A549 (cell line): Measurements from ENCODE around the gene BMP5. TPM values are rescaled to one million over a fixed set of nuclear protein-coding genes. Genes with fewer than 3 reads are reported as not detected.

ENCODE experiments used
- ATAC-seq, 2 experiments: fragments of 200-7000 bp in 1 of 2; fragments of >200 bp in 1 of 2; cut with Nextera tagmentation in 1 of 2; cut with Tn5 transposase in 1 of 2; 3 replicates each; pipeline versions ENCODE4 v1.8.0 to v1.9.1; 2018 to 2020; ENCODE audit warnings: mild to moderate bottlenecking in 1 of 2, moderate library complexity in 1 of 2
- CTCF ChIA-PET: fragments of 300-600 bp; sonication (Branson Sonifier 250); formaldehyde crosslinking; extraction: SDS; loops from one replicate; lab custom pipeline; 2021; ENCODE audit warnings: antibody characterized with exemption, inconsistent platforms; lab: Yijun Ruan, JAX
- POLR2A ChIA-PET: fragments of 350-600 bp; formaldehyde crosslinking; extraction: SDS; loops from one replicate; lab custom pipeline; 2021; ENCODE audit warnings: antibody characterized with exemption, inconsistent platforms; lab: Yijun Ruan, JAX
- DNase-seq, 2 experiments: peaks; one replicate each; pipeline versions ENCODE4 v3.0.0 to v3.0.0-alpha.2; 2011 to 2016; ENCODE audit warnings: low read depth in 1 of 2, low spot score in 1 of 2
- FAIRE-seq: peaks from 2 replicates; lab custom pipeline; 2011; peaks lifted over from hg19 to GRCh38; lab: Jason Lieb, UNC
- H3K27ac ChIP-seq, 2 experiments: fragments of >200 bp; sonication (Bioruptor Twin); formaldehyde crosslinking; 3 replicates each; pipeline ENCODE4 v1.5.1; 2016 to 2017
- H3K4me1 ChIP-seq: fragments of >200 bp; sonication (Bioruptor Twin); formaldehyde crosslinking; 3 replicates; pipeline ENCODE4 v1.6.1; 2016
- H3K4me2 ChIP-seq: fragments of >200 bp; sonication (Bioruptor Twin); formaldehyde crosslinking; 3 replicates; pipeline ENCODE4 v1.6.1; 2016
- H3K4me3 ChIP-seq: fragments of >200 bp; sonication (Bioruptor Twin); formaldehyde crosslinking; 3 replicates; pipeline ENCODE4 v1.5.1; 2016
- H3K9me3 ChIP-seq: fragments of >200 bp; sonication (Bioruptor Twin); formaldehyde crosslinking; 3 replicates; pipeline ENCODE4 v1.6.1; 2016
- BHLHE40 ChIP-seq: IDR thresholded peaks from 2 replicates; pipeline ENCODE4 v1.6.1; 2012; ENCODE audit warnings: low read depth, low read length, inconsistent platforms
- CBX8 ChIP-seq: fragments of 200-600 bp; sonication (generic); IDR thresholded peaks from 2 replicates; pipeline ENCODE4 v1.6.1; 2016
- EP300 ChIP-seq, 2 experiments: fragments of >200 bp; sonication (Bioruptor Twin); formaldehyde crosslinking; IDR thresholded peaks; 2 replicates in 1 of 2; 3 replicates in 1 of 2; pipeline ENCODE4 v1.6.1; 2016 to 2017
- ESRRA ChIP-seq: fragments of 150-350 bp; IDR thresholded peaks from 2 replicates; pipeline ENCODE4 v1.6.1; 2014; ENCODE audit warnings: mild to moderate bottlenecking, low read length, borderline replicate concordance
- GATA3 ChIP-seq: IDR thresholded peaks from 2 replicates; pipeline ENCODE4 v1.6.1; 2012; ENCODE audit warnings: borderline replicate concordance
- HDAC2 ChIP-seq: fragments of 200-600 bp; sonication (generic); IDR thresholded peaks from 2 replicates; pipeline ENCODE4 v1.6.1; 2016
- HOXB5 ChIP-seq: fragments of 250-450 bp; sonication (Bioruptor Pico); IDR thresholded peaks from 2 replicates; pipeline ENCODE4 v1.5.0; 2020; ENCODE audit warnings: mild to moderate bottlenecking, moderate library complexity
- JUN ChIP-seq, 2 experiments: fragments of >200 bp; sonication (Bioruptor Twin); formaldehyde crosslinking; IDR thresholded peaks; 2 replicates in 1 of 2; 3 replicates in 1 of 2; pipeline ENCODE4 v1.6.1; 2016 to 2017
- NFE2L2 ChIP-seq: fragments of 150-350 bp; conservative IDR thresholded peaks from 2 replicates; pipeline ENCODE4 v1.6.1; 2014; ENCODE audit warnings: low read length
- POLR2AphosphoS2 ChIP-seq: conservative IDR thresholded peaks from 2 replicates; pipeline ENCODE4 v1.6.1; 2012; ENCODE audit warnings: low read length, improper control_type of control experiment, inconsistent platforms
- RARB ChIP-seq: fragments of 250-450 bp; sonication (Bioruptor Pico); IDR thresholded peaks from 2 replicates; pipeline ENCODE4 v1.8.0; 2021; ENCODE audit warnings: mild to moderate bottlenecking, moderate library complexity
- RNF2 ChIP-seq: fragments of 200-600 bp; sonication (generic); IDR thresholded peaks from 2 replicates; pipeline ENCODE4 v1.6.1; 2016; ENCODE audit warnings: low read depth, mild to moderate bottlenecking, antibody characterized with exemption, moderate library complexity, borderline replicate concordance
- TP53 ChIP-seq: fragments of 250-450 bp; sonication (Bioruptor Pico); IDR thresholded peaks from 2 replicates; pipeline ENCODE4 v1.5.0; 2021; ENCODE audit warnings: mild to moderate bottlenecking, moderate library complexity
- ZSCAN20 ChIP-seq: fragments of 250-450 bp; sonication (Bioruptor Pico); IDR thresholded peaks from 2 replicates; pipeline ENCODE4 v1.8.0; 2022; ENCODE audit warnings: mild to moderate bottlenecking, moderate library complexity
- WGBS: methylation state at CpG from one replicate; pipeline ENCODE4 v1.1.6; 2017; ENCODE audit errors: missing lambda C conversion rate; 5-methylcytosine and 5-hydroxymethylcytosine counted together
- polyA plus RNA-seq, 4 experiments: library from polyadenylated mRNA; depleted of rRNA in 3 of 4; stranded (reverse); fragments of >200 nt; fragmentation: RNase III in 1 of 4; extraction: RNeasy Plus Mini Kit Qiagen cat#74134 plus additional on column Dnase treatment in 1 of 4; gene quantifications; 2 replicates in 3 of 4; 3 replicates in 1 of 4; pipeline ENCODE4 v1.2.3, GENCODE V29; 2011 to 2017
- TF ChIP-seq, protein P1 (sequence below): IDR thresholded peaks from 2 replicates; pipeline ENCODE4 v1.6.1; 2012
- TF ChIP-seq, protein P2 (sequence below): fragments of 150-350 bp; IDR thresholded peaks from 2 replicates; pipeline ENCODE4 v1.6.1; 2014; ENCODE audit warnings: low read depth, mild to moderate bottlenecking, low read length
- TF ChIP-seq, protein P3 (sequence below): fragments of >200 bp; sonication (Bioruptor Twin); formaldehyde crosslinking; IDR thresholded peaks from 3 replicates; pipeline ENCODE4 v1.6.1; 2016
- TF ChIP-seq, protein P4 (sequence below): IDR thresholded peaks from 2 replicates; pipeline ENCODE4 v1.6.1; 2012; ENCODE audit warnings: low read depth, borderline replicate concordance
- TF ChIP-seq, protein P5 (sequence below): fragments of 250-450 bp; sonication (Bioruptor Pico); IDR thresholded peaks from 2 replicates; pipeline ENCODE4 v1.5.0; 2021; ENCODE audit warnings: mild to moderate bottlenecking, moderate library complexity, borderline replicate concordance
- TF ChIP-seq, protein P6 (sequence below): fragments of 200-600 bp; sonication (generic); IDR thresholded peaks from 2 replicates; pipeline ENCODE4 v1.6.1; 2016; ENCODE audit warnings: antibody characterized with exemption, mild to moderate bottlenecking, moderate library complexity
- TF ChIP-seq, protein P7 (sequence below): fragments of >200 bp; sonication (Bioruptor Twin); formaldehyde crosslinking; IDR thresholded peaks from 2 replicates; pipeline ENCODE4 v1.6.1; 2016

BMP5 gene
- polyA plus RNA-seq, 2 of the 4 experiments (the other 2 are of a cell fraction) = 0.04 to 0.12 TPM

DNA sequence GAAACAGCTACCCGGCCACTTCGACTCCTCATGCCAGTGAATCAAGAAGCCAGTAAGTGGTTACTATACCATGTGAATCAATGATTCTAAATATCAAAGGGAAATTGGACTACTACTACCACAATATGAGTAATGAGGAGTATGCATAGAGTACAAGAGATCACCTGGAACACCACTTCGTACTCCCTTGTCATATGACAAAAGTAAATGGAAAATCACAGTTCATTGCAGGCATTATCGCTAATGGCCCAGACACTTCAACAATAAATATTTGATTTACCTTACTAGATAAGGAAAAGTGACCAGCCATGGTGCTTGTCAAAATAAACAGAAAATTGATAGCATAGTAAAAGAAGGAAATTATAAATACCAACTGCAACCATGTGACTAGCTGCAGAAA lies 73.1 kb downstream of the BMP5 start:
- FAIRE-seq (no peak), DNase-seq (no peak), ATAC-seq (no peak)
- ChIA-PET POLR2A (no interaction called here), CTCF (no interaction called here)
- 86% methylated on average over 4 of the region's 4 CpGs for WGBS
- H3K4me2 ChIP-seq = no peak overlapping the region
- TF ChIP-seq JUN (IDR thresholded peaks at IDR 0.05) = no peak
- TF ChIP-seq ZSCAN20 = no peak
- no peaks in the 10 kb centered on the region for H3K4me1 ChIP-seq
- no peaks in the 10 kb centered on the region for H3K9me3 ChIP-seq
- H3K27ac ChIP-seq = no peak overlapping the region
- no peak overlapping the region for H3K4me3 ChIP-seq

DNA sequence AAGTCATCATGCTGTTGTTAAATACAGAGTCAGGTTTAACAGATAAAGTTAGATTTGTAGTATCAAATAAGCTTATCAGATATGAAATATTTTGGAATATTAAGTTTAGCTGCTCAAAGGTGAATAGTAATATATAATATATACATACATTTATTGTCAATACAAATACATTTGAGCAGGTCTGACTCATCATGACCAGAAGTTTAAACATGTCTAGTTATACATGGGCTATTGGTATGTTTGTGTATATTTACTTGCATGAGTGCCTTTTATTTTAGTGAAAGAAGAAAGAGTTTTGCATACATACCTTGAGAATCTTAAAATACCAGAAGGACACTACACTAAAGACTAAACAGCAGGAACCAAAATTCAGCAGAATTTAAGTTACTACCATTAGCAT lies 76.8 kb downstream of the BMP5 start:
- Histone ChIP-seq H3K4me3 (no peak overlapping the region), H3K27ac (no peak overlapping the region), H3K4me1 (no peaks in the 10 kb centered on the region)
- DNase-seq = no peak
- ChIA-PET POLR2A (no interaction called here), CTCF (no interaction called here)
- TF ChIP-seq ZSCAN20 (no peak), ESRRA (no peak), BHLHE40 (no peak), GATA3 (no peak), EP300 (IDR thresholded peaks at IDR 0.05) (no peak), RNF2 (no peak), TP53 (CRISPR knock-in tag) (no peak), POLR2AphosphoS2 (no peak), RARB (CRISPR knock-in tag) (no peak), CBX8 (no peak), HDAC2 (no peak), NFE2L2 (no peak), HOXB5 (CRISPR knock-in tag) (no peak)
- TF ChIP-seq, protein P1, sequence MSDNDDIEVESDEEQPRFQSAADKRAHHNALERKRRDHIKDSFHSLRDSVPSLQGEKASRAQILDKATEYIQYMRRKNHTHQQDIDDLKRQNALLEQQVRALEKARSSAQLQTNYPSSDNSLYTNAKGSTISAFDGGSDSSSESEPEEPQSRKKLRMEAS = no peak
- TF ChIP-seq, protein P2, sequence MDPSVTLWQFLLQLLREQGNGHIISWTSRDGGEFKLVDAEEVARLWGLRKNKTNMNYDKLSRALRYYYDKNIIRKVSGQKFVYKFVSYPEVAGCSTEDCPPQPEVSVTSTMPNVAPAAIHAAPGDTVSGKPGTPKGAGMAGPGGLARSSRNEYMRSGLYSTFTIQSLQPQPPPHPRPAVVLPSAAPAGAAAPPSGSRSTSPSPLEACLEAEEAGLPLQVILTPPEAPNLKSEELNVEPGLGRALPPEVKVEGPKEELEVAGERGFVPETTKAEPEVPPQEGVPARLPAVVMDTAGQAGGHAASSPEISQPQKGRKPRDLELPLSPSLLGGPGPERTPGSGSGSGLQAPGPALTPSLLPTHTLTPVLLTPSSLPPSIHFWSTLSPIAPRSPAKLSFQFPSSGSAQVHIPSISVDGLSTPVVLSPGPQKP = no peak
- TF ChIP-seq, protein P3, sequence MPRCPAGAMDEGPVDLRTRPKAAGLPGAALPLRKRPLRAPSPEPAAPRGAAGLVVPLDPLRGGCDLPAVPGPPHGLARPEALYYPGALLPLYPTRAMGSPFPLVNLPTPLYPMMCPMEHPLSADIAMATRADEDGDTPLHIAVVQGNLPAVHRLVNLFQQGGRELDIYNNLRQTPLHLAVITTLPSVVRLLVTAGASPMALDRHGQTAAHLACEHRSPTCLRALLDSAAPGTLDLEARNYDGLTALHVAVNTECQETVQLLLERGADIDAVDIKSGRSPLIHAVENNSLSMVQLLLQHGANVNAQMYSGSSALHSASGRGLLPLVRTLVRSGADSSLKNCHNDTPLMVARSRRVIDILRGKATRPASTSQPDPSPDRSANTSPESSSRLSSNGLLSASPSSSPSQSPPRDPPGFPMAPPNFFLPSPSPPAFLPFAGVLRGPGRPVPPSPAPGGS = no peak
- TF ChIP-seq, protein P4, sequence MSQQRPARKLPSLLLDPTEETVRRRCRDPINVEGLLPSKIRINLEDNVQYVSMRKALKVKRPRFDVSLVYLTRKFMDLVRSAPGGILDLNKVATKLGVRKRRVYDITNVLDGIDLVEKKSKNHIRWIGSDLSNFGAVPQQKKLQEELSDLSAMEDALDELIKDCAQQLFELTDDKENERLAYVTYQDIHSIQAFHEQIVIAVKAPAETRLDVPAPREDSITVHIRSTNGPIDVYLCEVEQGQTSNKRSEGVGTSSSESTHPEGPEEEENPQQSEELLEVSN = no peak
- TF ChIP-seq, protein P5, sequence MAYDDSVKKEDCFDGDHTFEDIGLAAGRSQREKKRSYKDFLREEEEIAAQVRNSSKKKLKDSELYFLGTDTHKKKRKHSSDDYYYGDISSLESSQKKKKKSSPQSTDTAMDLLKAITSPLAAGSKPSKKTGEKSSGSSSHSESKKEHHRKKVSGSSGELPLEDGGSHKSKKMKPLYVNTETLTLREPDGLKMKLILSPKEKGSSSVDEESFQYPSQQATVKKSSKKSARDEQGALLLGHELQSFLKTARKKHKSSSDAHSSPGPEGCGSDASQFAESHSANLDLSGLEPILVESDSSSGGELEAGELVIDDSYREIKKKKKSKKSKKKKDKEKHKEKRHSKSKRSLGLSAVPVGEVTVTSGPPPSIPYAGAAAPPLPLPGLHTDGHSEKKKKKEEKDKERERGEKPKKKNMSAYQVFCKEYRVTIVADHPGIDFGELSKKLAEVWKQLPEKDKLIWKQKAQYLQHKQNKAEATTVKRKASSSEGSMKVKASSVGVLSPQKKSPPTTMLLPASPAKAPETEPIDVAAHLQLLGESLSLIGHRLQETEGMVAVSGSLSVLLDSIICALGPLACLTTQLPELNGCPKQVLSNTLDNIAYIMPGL (CRISPR knock-in tag) = no peak
- TF ChIP-seq, protein P6, sequence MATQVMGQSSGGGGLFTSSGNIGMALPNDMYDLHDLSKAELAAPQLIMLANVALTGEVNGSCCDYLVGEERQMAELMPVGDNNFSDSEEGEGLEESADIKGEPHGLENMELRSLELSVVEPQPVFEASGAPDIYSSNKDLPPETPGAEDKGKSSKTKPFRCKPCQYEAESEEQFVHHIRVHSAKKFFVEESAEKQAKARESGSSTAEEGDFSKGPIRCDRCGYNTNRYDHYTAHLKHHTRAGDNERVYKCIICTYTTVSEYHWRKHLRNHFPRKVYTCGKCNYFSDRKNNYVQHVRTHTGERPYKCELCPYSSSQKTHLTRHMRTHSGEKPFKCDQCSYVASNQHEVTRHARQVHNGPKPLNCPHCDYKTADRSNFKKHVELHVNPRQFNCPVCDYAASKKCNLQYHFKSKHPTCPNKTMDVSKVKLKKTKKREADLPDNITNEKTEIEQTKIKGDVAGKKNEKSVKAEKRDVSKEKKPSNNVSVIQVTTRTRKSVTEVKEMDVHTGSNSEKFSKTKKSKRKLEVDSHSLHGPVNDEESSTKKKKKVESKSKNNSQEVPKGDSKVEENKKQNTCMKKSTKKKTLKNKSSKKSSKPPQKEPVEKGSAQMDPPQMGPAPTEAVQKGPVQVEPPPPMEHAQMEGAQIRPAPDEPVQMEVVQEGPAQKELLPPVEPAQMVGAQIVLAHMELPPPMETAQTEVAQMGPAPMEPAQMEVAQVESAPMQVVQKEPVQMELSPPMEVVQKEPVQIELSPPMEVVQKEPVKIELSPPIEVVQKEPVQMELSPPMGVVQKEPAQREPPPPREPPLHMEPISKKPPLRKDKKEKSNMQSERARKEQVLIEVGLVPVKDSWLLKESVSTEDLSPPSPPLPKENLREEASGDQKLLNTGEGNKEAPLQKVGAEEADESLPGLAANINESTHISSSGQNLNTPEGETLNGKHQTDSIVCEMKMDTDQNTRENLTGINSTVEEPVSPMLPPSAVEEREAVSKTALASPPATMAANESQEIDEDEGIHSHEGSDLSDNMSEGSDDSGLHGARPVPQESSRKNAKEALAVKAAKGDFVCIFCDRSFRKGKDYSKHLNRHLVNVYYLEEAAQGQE = no peak
- TF ChIP-seq, protein P7, sequence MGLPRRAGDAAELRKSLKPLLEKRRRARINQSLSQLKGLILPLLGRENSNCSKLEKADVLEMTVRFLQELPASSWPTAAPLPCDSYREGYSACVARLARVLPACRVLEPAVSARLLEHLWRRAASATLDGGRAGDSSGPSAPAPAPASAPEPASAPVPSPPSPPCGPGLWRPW = no peak
- TF ChIP-seq, all 56 proteins: peak for 0
- FAIRE-seq = no peak
- Histone ChIP-seq H3K4me2 (no peak overlapping the region), H3K9me3 (no peaks in the 10 kb centered on the region)
- no peak for ATAC-seq
